ENCODE results near the gene FAM53B. TPM values are rescaled to one million over a fixed set of nuclear protein-coding genes. Genes with fewer than 3 reads are reported as not detected.

Gene FAM53B
- polyA plus RNA-seq, 1 of the 3 experiments (the other 2 are of a cell fraction) = 5.6 TPM

DNA sequence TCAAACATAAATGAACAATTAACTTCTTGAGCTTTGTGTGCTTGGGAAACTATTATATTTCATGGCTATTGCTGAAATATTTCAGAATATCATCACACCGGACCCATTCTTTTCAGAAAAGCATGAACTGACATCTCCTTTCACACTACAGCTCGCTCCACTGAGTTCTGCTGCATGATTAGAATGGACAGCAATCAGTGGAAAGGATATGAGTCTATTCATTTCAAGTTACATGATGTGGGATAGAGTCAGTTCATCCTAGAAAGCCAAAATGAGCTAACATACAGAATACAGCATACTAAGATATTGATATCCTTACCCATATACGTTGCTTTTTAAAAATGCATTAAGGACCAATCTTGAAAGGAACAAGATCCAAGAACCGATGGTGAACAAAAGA, 1.1 kb upstream of the FAM53B start:
- CTCF ChIA-PET = interaction anchor here (0.6 to 6.5 kb wide), 35 partner anchors 8 to 355 kb away, joined by 3 to 105 read pairs (median 3); partner anchors contain the start of gene EEF1AKMT2
- TF ChIP-seq, protein P1, sequence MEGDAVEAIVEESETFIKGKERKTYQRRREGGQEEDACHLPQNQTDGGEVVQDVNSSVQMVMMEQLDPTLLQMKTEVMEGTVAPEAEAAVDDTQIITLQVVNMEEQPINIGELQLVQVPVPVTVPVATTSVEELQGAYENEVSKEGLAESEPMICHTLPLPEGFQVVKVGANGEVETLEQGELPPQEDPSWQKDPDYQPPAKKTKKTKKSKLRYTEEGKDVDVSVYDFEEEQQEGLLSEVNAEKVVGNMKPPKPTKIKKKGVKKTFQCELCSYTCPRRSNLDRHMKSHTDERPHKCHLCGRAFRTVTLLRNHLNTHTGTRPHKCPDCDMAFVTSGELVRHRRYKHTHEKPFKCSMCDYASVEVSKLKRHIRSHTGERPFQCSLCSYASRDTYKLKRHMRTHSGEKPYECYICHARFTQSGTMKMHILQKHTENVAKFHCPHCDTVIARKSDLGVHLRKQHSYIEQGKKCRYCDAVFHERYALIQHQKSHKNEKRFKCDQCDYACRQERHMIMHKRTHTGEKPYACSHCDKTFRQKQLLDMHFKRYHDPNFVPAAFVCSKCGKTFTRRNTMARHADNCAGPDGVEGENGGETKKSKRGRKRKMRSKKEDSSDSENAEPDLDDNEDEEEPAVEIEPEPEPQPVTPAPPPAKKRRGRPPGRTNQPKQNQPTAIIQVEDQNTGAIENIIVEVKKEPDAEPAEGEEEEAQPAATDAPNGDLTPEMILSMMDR (IDR thresholded peaks at IDR 0.05) = no peak
- TF ChIP-seq MEF2A (IDR thresholded peaks at IDR 0.05; ENCODE audit: borderline replicate concordance, low read depth) = no peak
- no peak for TF ChIP-seq FOXJ3 (CRISPR knock-in tag; IDR thresholded peaks at IDR 0.05)
- TF ChIP-seq ELF1 (IDR thresholded peaks at IDR 0.05) = no peak
- TF ChIP-seq SIN3A (IDR thresholded peaks at IDR 0.05; ENCODE audit: borderline replicate concordance, low read depth, low read length) = no peak
- TF ChIP-seq TAF1 (IDR thresholded peaks at IDR 0.05; ENCODE audit: borderline replicate concordance, low read depth, low read length) = no peak
- TF ChIP-seq GATA2 (CRISPR knock-in tag; IDR thresholded peaks at IDR 0.05) = no peak
- TF ChIP-seq, protein P2, sequence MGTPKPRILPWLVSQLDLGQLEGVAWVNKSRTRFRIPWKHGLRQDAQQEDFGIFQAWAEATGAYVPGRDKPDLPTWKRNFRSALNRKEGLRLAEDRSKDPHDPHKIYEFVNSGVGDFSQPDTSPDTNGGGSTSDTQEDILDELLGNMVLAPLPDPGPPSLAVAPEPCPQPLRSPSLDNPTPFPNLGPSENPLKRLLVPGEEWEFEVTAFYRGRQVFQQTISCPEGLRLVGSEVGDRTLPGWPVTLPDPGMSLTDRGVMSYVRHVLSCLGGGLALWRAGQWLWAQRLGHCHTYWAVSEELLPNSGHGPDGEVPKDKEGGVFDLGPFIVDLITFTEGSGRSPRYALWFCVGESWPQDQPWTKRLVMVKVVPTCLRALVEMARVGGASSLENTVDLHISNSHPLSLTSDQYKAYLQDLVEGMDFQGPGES (IDR thresholded peaks at IDR 0.05; ENCODE audit: low read depth, low read length) = no peak
- TF ChIP-seq NRF1 (IDR thresholded peaks at IDR 0.05; ENCODE audit: low read depth, low read length) = no peak
- TF ChIP-seq RFX5 (IDR thresholded peaks at IDR 0.05; ENCODE audit: low read length) = no peak
- no peak for TF ChIP-seq MAX (IDR thresholded peaks at IDR 0.05; ENCODE audit: low read depth)
- TF ChIP-seq MXI1 (IDR thresholded peaks at IDR 0.05; ENCODE audit: low read depth, low read length) = no peak
- TF ChIP-seq CHD2 (IDR thresholded peaks at IDR 0.05; ENCODE audit: low read length, partially characterized antibody) = no peak
- TF ChIP-seq RAD21 (IDR thresholded peaks at IDR 0.05; ENCODE audit: low read length) = no peak
- no peak for TF ChIP-seq TCF12 (IDR thresholded peaks at IDR 0.05)
- TF ChIP-seq, protein P3, sequence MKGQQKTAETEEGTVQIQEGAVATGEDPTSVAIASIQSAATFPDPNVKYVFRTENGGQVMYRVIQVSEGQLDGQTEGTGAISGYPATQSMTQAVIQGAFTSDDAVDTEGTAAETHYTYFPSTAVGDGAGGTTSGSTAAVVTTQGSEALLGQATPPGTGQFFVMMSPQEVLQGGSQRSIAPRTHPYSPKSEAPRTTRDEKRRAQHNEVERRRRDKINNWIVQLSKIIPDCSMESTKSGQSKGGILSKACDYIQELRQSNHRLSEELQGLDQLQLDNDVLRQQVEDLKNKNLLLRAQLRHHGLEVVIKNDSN (IDR thresholded peaks at IDR 0.05; ENCODE audit: borderline replicate concordance, low read depth) = no peak
- TF ChIP-seq GABPA (IDR thresholded peaks at IDR 0.05; ENCODE audit: low read depth) = no peak
- Histone ChIP-seq H3K27ac (ENCODE audit: low read depth in 2 of 2, low read length in 1 of 2) (peak overlapping the region; percentile 28 to 34; a peak in 2 of 4 replicates), H3K9ac (0 out of 2 replicates have a peak overlapping the region, but pooled peaks have one; percentile 1), H3K79me2 (ENCODE audit: insufficient read depth) (peaks cover 8% of the 10 kb centered on the region; the same call in 1 of the 2 replicates), H3K4me2 (no peak overlapping the region), H3K4me3 (ENCODE audit: low read depth in 2 of 2, low read length in 1 of 2) (no peak overlapping the region), H4K20me1 (ENCODE audit: insufficient read depth) (peaks cover 12% of the 10 kb centered on the region; the same call in 1 of the 2 replicates), H2AFZ (ENCODE audit: low read depth) (no peak overlapping the region), H3K27me3 (ENCODE audit: insufficient read depth) (no peaks in the 10 kb centered on the region), H3K36me3 (replicated peaks in 1 of 2; ENCODE audit: control insufficient read depth in 1 of 2, insufficient read depth in 2 of 2, low read length in 1 of 2) (peaks cover 9 to 12% of the 10 kb centered on the region in 2 experiments), H3K9me3 (no peaks in the 10 kb centered on the region), H3F3A (replicated peaks; ENCODE audit: insufficient read depth) (peaks cover 21% of the 10 kb centered on the region), H3K4me1 (ENCODE audit: control insufficient read depth in 1 of 2, insufficient read depth in 2 of 2, low read depth in 1 of 2, low read length in 1 of 2) (peaks cover 12 to 21% of the 10 kb centered on the region in 2 experiments; a peak in 2 of 4 replicates), H3K9me2 (no peaks in the 10 kb centered on the region)
- no peak for DNase-seq
- 80% methylated on average over 4 of the region's 4 CpGs for WGBS (ENCODE audit: low lambda C conversion rate)
- POLR2A ChIA-PET = interaction anchor here (1.6 kb wide), 1 partner anchor 11 kb away, joined by 4 read pairs; no protein-coding TSS in a partner anchor
